Suprapubic skin (tissue), 4 donors: ENCODE measurements around the gene IL32. TPM values are rescaled to one million over a fixed set of nuclear protein-coding genes. Genes with fewer than 3 reads are reported as not detected.

ENCODE experiments used
- DNase-seq, 2 donors: peaks; one replicate each; pipeline ENCODE4 v3.0.0-alpha.2; 2019; ENCODE audit warnings: low spot score in 2 of 2
- H3K27ac ChIP-seq: fragments of 200-600 bp; sonication (generic); one replicate; pipeline ENCODE4 v1.5.1; 2019
- H3K27me3 ChIP-seq: fragments of 200-600 bp; sonication (generic); one replicate; pipeline ENCODE4 v1.5.1; 2019
- H3K36me3 ChIP-seq: fragments of 200-600 bp; sonication (generic); one replicate; pipeline ENCODE4 v1.5.1; 2019
- H3K4me1 ChIP-seq: fragments of 200-600 bp; sonication (generic); one replicate; pipeline ENCODE4 v1.5.1; 2019
- H3K4me3 ChIP-seq: fragments of 200-600 bp; sonication (generic); one replicate; pipeline ENCODE4 v1.5.1; 2019; ENCODE audit warnings: mild to moderate bottlenecking
- H3K9me3 ChIP-seq: fragments of 200-600 bp; sonication (generic); one replicate; pipeline ENCODE4 v1.5.1; 2019
- CTCF ChIP-seq, 2 donors: fragments of 200-600 bp in 1 of 2; fragments of 450-650 bp in 1 of 2; sonication (generic) in 1 of 2; IDR thresholded peaks; one replicate each; pipeline ENCODE4 v1.5.1; 2016 to 2019; ENCODE audit warnings: antibody characterized with exemption in 2 of 2, mild to moderate bottlenecking in 1 of 2, moderate library complexity in 1 of 2
- EP300 ChIP-seq: sonication (generic); formaldehyde crosslinking; IDR thresholded peaks from one replicate; pipeline ENCODE4 v1.6.1; 2017; ENCODE audit warnings: antibody characterized with exemption
- POLR2A ChIP-seq, 2 donors: fragments of 450-650 bp; IDR thresholded peaks; one replicate each; pipeline ENCODE4 v1.6.1; 2017; ENCODE audit warnings: antibody characterized with exemption in 2 of 2, mild to moderate bottlenecking in 2 of 2, moderate library complexity in 2 of 2
- POLR2AphosphoS5 ChIP-seq, 3 donors: sonication (generic); formaldehyde crosslinking; IDR thresholded peaks; one replicate each; pipeline ENCODE4 v1.6.1; 2017; ENCODE audit warnings: antibody characterized with exemption in 3 of 3
- WGBS: methylation state at CpG from one replicate; pipeline ENCODE4 v1.1.5; 2018; 5-methylcytosine and 5-hydroxymethylcytosine counted together
- total RNA-seq, 4 donors: library from RNA; depleted of rRNA; stranded (reverse); fragments of >200 nt; gene quantifications; one replicate each; pipeline ENCODE4 v1.1.0, GENCODE V29; 2016

The IL32 gene
- total RNA-seq, 4 donors from 2014 or later, result 2.6 to 11.9 (median 6.1) TPM

GRCh38 chr16:3118204-3118790 is 52.9 kb downstream of the IL32 start:
- 87% methylated on average over 14 of the region's 16 CpGs for WGBS
- no peak for DNase-seq
- Histone ChIP-seq H3K9me3 (no peaks in the 10 kb centered on the region), H3K27ac (no peak overlapping the region), H3K4me1 (peaks cover 13% of the 10 kb centered on the region), H3K27me3 (no peaks in the 10 kb centered on the region), H3K4me3 (no peak overlapping the region), H3K36me3 (peaks cover 51% of the 10 kb centered on the region)
- no peak for TF ChIP-seq EP300
- no peak for TF ChIP-seq POLR2AphosphoS5 (IDR thresholded peaks at IDR 0.05)
- no peak for TF ChIP-seq POLR2A (IDR thresholded peaks at IDR 0.05)
- TF ChIP-seq CTCF (IDR thresholded peaks at IDR 0.05), result no peak

GRCh38 chr16:3118846-3119245 is 53.4 kb downstream of the IL32 start:
- 96% methylated on average over 7 of the region's 20 CpGs for whole genome bisulfite sequencing
- DNase-seq, result no peak
- H3K9me3 ChIP-seq, result no peaks in the 10 kb centered on the region
- H3K36me3 ChIP-seq, result peaks cover 51% of the 10 kb centered on the region
- TF ChIP-seq POLR2A (IDR thresholded peaks at IDR 0.05), result no peak
- no peak for TF ChIP-seq CTCF (IDR thresholded peaks at IDR 0.05)
- no peak for TF ChIP-seq EP300
- TF ChIP-seq POLR2AphosphoS5 (IDR thresholded peaks at IDR 0.05), result no peak
- peaks cover 13% of the 10 kb centered on the region for H3K4me1 ChIP-seq
- H3K27me3 ChIP-seq, result no peaks in the 10 kb centered on the region
- H3K4me3 ChIP-seq, result no peak overlapping the region
- H3K27ac ChIP-seq, result no peak overlapping the region

Other genes with a start within 250 kb of the IL32 start
- 1 to 10 TPM in 2 of 4 donors, under 1 TPM in 1, not detected in 1; 0.87 to 7.6 (median 1.3) TPM for gene PRSS21, start 248.4 kb upstream of the IL32 start, total RNA-seq
- gene ZG16B, start 235.3 kb upstream of the IL32 start, total RNA-seq, result 10 to 100 TPM; 17.7 to 80.5 (median 23.4) TPM
- 1 to 10 TPM; 1.7 to 8.7 (median 6.7) TPM for gene PRSS22, start 207.5 kb upstream of the IL32 start, total RNA-seq
- 10 to 100 TPM; 31.5 to 42.1 (median 34.7) TPM for gene FLYWCH2, start 182.4 kb upstream of the IL32 start, total RNA-seq
- 10 to 100 TPM; 32.7 to 81.8 (median 52.1) TPM for gene FLYWCH1, start 153.7 kb upstream of the IL32 start, total RNA-seq
- 1 to 10 TPM; 1.0 to 4.2 (median 3.9) TPM for gene KREMEN2, start 101.4 kb upstream of the IL32 start, total RNA-seq
- gene PAQR4, start 96.3 kb upstream of the IL32 start, total RNA-seq, result 10 to 100 TPM in 3 of 4 donors, 1 to 10 TPM in 1; 4.7 to 19.2 (median 14.1) TPM
- gene PKMYT1, start 85.2 kb upstream of the IL32 start, total RNA-seq, result 1 to 10 TPM; 1.9 to 6.4 (median 4.7) TPM
- not detected for gene CLDN9, start 52.7 kb upstream of the IL32 start, total RNA-seq
- gene CLDN6, start 47.5 kb upstream of the IL32 start, total RNA-seq, result not detected
- gene TNFRSF12A, start 45.3 kb upstream of the IL32 start, total RNA-seq, result 10 to 100 TPM in 3 of 4 donors, 1 to 10 TPM in 1; 2.3 to 59.6 (median 30.5) TPM
- 10 to 100 TPM; 32.6 to 65.4 (median 51.5) TPM for gene HCFC1R1, start 41.7 kb upstream of the IL32 start, total RNA-seq
- 10 to 100 TPM; 15.8 to 27.0 (median 24.9) TPM for gene THOC6, start 41.6 kb upstream of the IL32 start, total RNA-seq
- gene BICDL2, start 28.7 kb upstream of the IL32 start, total RNA-seq, result 10 to 100 TPM; 58.4 to 77.6 (median 69.3) TPM
- gene MMP25, start 19.1 kb upstream of the IL32 start, total RNA-seq, result under 1 TPM in 3 of 4 donors, not detected in 1; 0.51 to 0.87 (median 0.83) TPM
- not detected for gene ZSCAN10, start 33.7 kb downstream of the IL32 start, total RNA-seq
- 10 to 100 TPM; 18.3 to 22.5 (median 20.9) TPM for gene ZNF205, start 46.9 kb downstream of the IL32 start, total RNA-seq
- 10 to 100 TPM; 14.0 to 18.0 (median 16.4) TPM for gene ZNF213, start 69.4 kb downstream of the IL32 start, total RNA-seq
- not detected for gene OR1F1, start 122.6 kb downstream of the IL32 start, total RNA-seq
- gene ZNF200, start 169.5 kb downstream of the IL32 start, total RNA-seq, result 1 to 10 TPM; 2.6 to 7.7 (median 4.8) TPM
- gene MEFV, start 191.0 kb downstream of the IL32 start, total RNA-seq, result under 1 TPM in 3 of 4 donors, not detected in 1; 0.16 to 0.40 (median 0.17) TPM
- 10 to 100 TPM; 40.6 to 56.3 (median 45.1) TPM for gene ZNF263, start 217.9 kb downstream of the IL32 start, total RNA-seq
- gene TIGD7, start 239.8 kb downstream of the IL32 start, total RNA-seq, result 1 to 10 TPM; 1.9 to 4.3 (median 2.1) TPM
- gene ZNF75A, start 239.9 kb downstream of the IL32 start, total RNA-seq, result 10 to 100 TPM; 13.8 to 40.4 (median 19.1) TPM